IPS DF 6.9 (cell line): Measurements from ENCODE around the gene IMMP1L.

Source experiments
- DNase-seq: peaks from one replicate; pipeline ENCODE4 v3.0.0-alpha.2; 2013; ENCODE audit warnings: low read depth, low spot score
- H3K27ac ChIP-seq: one replicate; pipeline ENCODE4 v1.5.1; 2013; ENCODE audit warnings: low read length, control low read depth
- H3K27me3 ChIP-seq: 2 replicates; pipeline ENCODE4 v1.6.1; 2013; ENCODE audit warnings: mild to moderate bottlenecking, low read length; ENCODE audit not compliant: control insufficient read depth, insufficient read depth
- H3K36me3 ChIP-seq: 2 replicates; pipeline ENCODE4 v1.6.1; 2013; ENCODE audit warnings: low read length; ENCODE audit not compliant: control insufficient read depth, insufficient read depth
- H3K4me1 ChIP-seq: 2 replicates; pipeline ENCODE4 v1.6.1; 2013; ENCODE audit warnings: low read length; ENCODE audit not compliant: control insufficient read depth, insufficient read depth
- H3K4me3 ChIP-seq: 2 replicates; pipeline ENCODE4 v1.5.1; 2013; ENCODE audit warnings: mild to moderate bottlenecking, low read length
- H3K9me3 ChIP-seq: 2 replicates; pipeline ENCODE4 v1.6.1; 2013; ENCODE audit warnings: low read length, inconsistent platforms; ENCODE audit not compliant: control insufficient read depth, insufficient read depth
- WGBS: extraction: QIAGEN DNeasy Blood & Tissue Kit; methylation state at CpG from one replicate; pipeline ENCODE4 v1.1.7; 2013; ENCODE audit warnings: mixed read lengths, missing lambda C conversion rate; ENCODE audit not compliant: insufficient read length, insufficient coverage; 5-methylcytosine and 5-hydroxymethylcytosine counted together

Gene IMMP1L

DNA sequence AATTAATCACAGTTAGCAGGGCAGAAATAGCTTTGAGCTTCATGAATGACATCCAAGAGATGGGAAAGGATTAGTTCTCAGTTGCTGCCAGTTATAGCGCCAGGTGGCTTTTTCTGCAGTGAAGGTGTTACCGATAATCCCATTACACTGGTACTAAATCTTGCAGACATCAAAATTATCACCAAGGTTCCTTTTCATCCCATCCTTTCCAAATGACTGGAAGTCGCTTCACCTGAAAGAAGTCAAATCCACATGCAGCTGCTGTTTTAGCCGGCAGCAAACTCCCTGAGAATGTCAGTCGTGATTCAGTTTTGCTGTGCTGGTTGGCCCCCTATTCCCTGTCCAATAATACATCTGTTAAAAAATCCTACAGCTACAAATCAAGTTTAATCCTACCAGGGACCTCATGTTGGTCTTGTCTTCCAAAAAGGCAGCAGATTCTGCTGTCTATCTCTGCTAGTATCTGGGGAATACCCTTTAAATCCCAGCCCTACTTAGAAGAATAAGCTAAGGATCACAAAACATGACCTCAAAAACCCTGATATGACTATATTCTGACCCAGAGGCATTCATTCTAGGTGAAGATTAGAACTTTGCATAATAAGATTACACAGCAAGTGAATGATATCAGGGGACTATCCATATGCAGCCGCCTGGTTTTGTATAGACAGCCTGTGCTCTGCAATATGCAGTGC lies 31.7 kb downstream of the IMMP1L start:
- H3K36me3 ChIP-seq: no peaks in the 10 kb centered on the region
- no peak overlapping the region for H3K27ac ChIP-seq
- no peaks in the 10 kb centered on the region for H3K9me3 ChIP-seq
- WGBS: no CpG with 5 or more reads among the region's 6 CpGs
- H3K27me3 ChIP-seq: no peaks in the 10 kb centered on the region
- no peak overlapping the region for H3K4me3 ChIP-seq
- DNase-seq: no peak
- H3K4me1 ChIP-seq: no peaks in the 10 kb centered on the region

DNA sequence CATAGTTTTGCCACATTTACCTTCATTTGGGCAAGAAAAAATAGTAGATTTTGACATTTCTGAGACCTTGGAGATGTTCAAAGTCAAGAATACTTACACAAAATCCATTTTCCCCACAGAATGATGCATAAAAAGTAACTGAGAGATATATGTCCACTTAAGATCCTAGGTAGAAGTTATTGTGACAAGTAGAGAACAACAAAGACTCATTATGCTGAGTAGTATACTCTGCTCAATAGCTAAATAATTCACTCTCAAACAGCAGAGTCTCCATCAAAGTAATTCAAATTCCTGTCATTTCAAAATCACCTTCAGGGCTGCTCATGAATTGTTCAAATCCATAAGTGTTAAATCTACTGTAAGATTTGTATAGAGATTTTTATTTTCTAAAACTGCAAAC lies 35.3 kb downstream of the IMMP1L start:
- H3K9me3 ChIP-seq: no peaks in the 10 kb centered on the region
- H3K27me3 ChIP-seq: no peaks in the 10 kb centered on the region
- H3K27ac ChIP-seq: no peak overlapping the region
- no peak overlapping the region for H3K4me3 ChIP-seq
- H3K4me1 ChIP-seq: no peaks in the 10 kb centered on the region
- H3K36me3 ChIP-seq: no peaks in the 10 kb centered on the region
- no peak for DNase-seq

DNA sequence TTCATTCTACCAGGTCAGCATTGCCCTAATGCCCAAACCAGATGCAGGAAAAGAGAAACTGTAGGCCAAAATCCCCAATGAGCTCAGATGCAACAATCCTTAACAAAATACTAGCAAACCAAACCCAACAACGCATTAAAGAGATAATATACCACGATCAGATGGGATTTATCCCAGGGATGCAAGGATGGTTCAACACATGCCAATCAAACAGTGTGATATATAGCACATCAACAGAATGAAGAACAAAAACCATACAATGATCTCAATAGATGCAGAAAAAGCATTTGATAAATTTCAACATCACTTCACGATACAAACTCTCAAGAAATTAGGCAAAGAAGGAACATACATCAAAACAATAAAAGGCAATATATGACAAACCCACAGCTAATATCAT lies 45.0 kb downstream of the IMMP1L start:
- Histone ChIP-seq H3K4me3 (no peak overlapping the region), H3K27me3 (no peaks in the 10 kb centered on the region), H3K27ac (no peak overlapping the region), H3K9me3 (no peaks in the 10 kb centered on the region), H3K36me3 (no peaks in the 10 kb centered on the region), H3K4me1 (no peaks in the 10 kb centered on the region)
- DNase-seq: no peak
- no CpG with 5 or more reads among the region's 3 CpGs for WGBS

DNA sequence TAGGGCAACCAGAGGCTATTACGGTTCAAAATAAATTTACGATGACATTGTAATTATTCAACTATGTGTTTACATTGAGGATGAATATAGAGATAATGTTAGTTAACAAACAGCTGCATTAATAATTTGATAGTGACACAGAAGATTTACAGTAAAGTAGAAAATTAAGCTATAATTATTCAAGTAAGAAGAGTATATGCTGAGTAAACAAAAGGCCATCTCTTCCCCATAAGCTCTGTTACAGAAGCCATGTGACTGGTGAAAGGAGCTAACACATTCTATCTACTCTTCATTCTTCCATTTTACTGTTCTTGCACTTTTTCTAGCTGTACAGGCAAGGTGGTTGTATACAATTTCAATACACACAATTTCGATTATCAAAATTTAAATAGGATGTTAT lies 54.2 kb downstream of the IMMP1L start:
- H3K9me3 ChIP-seq: no peaks in the 10 kb centered on the region
- no peak for DNase-seq

GRCh38 chr11:31450841-31451240 lies 58.6 kb downstream of the IMMP1L start:
- Histone ChIP-seq H3K9me3 (no peaks in the 10 kb centered on the region), H3K4me1 (no peaks in the 10 kb centered on the region), H3K27ac (no peak overlapping the region), H3K4me3 (no peak overlapping the region), H3K27me3 (no peaks in the 10 kb centered on the region), H3K36me3 (no peaks in the 10 kb centered on the region)
- WGBS: no CpG with 5 or more reads among the region's 1 CpG
- no peak for DNase-seq

More for the DNA sequence above, 54.2 kb downstream of the IMMP1L start:
- no peaks in the 10 kb centered on the region for H3K4me1 ChIP-seq
- no peak overlapping the region for H3K27ac ChIP-seq
- H3K4me3 ChIP-seq: no peak overlapping the region
- H3K27me3 ChIP-seq: no peaks in the 10 kb centered on the region
- H3K36me3 ChIP-seq: no peaks in the 10 kb centered on the region
- no CpG with 5 or more reads among the region's 3 CpGs for WGBS

DNA sequence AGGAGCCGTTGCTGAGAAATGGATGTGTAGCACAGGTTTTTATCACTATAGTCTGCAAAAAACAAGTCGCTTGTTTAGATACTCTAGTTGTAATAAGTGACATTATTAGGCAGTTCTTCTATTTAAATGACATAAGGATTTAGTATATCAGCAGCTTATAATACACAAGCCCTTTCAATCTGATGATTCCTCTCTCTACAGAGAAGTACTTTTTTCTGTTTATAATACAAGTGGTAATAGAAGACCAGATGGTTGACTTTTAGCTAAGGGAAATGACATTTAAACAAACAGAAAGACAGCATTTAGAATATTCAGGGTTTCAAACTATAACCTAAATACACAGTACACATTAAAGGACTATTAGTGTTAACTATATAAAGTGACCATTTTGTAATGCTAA lies 60.4 kb downstream of the IMMP1L start:
- no peaks in the 10 kb centered on the region for H3K36me3 ChIP-seq
- H3K4me3 ChIP-seq: no peak overlapping the region
- H3K4me1 ChIP-seq: no peaks in the 10 kb centered on the region
- no peaks in the 10 kb centered on the region for H3K27me3 ChIP-seq
- no peaks in the 10 kb centered on the region for H3K9me3 ChIP-seq
- no CpG with 5 or more reads among the region's 2 CpGs for WGBS
- H3K27ac ChIP-seq: no peak overlapping the region
- DNase-seq: no peak

DNA sequence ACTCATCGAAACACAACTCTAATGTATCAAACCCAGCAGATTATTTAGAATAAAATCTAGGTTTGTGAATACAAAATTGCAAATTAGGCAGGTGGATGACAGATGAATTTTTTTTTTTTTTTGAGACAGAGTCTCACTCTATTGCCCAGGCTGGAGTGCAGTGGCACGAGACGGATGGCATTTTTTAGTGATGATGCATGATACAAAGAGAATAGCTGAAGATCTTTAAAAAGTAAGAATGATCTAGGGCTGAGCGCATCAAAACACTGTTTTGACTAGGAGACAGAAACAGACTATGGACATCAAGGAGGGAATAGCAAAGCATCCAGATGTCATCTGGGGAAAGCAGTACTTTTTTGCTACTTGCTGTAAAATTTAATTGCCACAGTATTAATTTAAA lies 63.8 kb downstream of the IMMP1L start:
- Histone ChIP-seq H3K4me3 (no peak overlapping the region), H3K27me3 (no peaks in the 10 kb centered on the region), H3K9me3 (no peaks in the 10 kb centered on the region), H3K36me3 (no peaks in the 10 kb centered on the region), H3K27ac (no peak overlapping the region), H3K4me1 (no peaks in the 10 kb centered on the region)
- no CpG with 5 or more reads among the region's 4 CpGs for WGBS
- DNase-seq: no peak

GRCh38 chr11:31443802-31444201 lies 65.6 kb downstream of the IMMP1L start:
- no CpG with 5 or more reads among the region's 3 CpGs for WGBS
- H3K27ac ChIP-seq: no peak overlapping the region
- H3K4me3 ChIP-seq: no peak overlapping the region

GRCh38 chr11:31442086-31442485 lies 67.3 kb downstream of the IMMP1L start:
- Histone ChIP-seq H3K4me3 (no peak overlapping the region), H3K27ac (no peak overlapping the region), H3K27me3 (no peaks in the 10 kb centered on the region), H3K4me1 (no peaks in the 10 kb centered on the region), H3K36me3 (no peaks in the 10 kb centered on the region), H3K9me3 (no peaks in the 10 kb centered on the region)
- no CpG with 5 or more reads among the region's 2 CpGs for WGBS
- DNase-seq: no peak

More at GRCh38 chr11:31443802-31444201, 65.6 kb downstream of the IMMP1L start:
- Histone ChIP-seq H3K4me1 (no peaks in the 10 kb centered on the region), H3K27me3 (no peaks in the 10 kb centered on the region), H3K36me3 (no peaks in the 10 kb centered on the region), H3K9me3 (no peaks in the 10 kb centered on the region)
- DNase-seq: no peak

DNA sequence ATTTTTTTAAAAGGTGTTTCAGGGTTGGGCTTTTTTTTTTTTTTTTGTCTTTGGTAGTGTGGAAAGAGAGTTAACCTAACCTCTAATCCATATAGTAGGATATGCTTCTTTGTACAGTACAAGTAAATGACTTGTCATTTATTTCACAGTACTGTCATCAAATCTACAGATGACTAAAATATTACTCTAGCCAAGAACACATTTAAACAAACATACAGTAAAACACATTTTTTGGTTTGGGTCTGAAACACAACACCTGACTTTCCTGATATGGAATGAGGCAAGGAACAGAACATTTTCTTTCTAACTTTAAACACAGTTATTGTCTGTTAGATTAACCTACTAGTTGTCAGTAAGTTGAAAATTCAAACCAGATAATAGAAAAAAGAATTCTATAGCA lies 68.1 kb downstream of the IMMP1L start:
- H3K27me3 ChIP-seq: no peaks in the 10 kb centered on the region

DNA sequence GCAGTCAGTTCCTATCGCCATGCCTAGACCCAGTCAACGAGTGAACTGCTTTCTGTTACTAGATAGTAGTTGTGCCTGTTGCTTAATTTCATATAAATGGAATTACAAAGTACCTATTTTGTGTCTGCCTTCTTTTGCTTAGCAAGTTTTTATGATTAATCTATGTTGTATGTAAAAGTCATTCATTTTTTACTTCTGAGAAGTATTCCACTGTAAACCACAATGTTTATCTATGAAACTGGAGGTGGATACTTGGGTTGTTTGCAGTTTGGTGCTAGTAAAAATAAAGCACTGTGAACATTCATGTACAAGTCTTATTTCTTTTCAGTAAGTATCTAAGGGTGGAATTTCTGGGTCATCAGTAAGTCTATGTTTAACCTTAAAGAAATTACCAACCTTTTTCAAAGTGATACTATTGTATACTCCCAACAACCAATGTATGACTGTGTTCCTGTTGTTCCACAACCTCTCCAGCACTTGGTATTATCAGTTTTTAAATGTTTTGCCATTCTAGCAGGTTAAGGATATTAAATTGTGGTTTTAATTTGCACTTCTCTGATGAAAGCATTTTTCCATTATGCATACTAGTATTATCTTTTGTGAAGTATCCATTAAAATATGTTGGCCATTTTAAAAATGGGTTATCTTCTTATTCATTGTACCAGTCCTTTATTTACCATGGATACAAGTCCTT lies 71.5 kb downstream of the IMMP1L start:
- WGBS: no CpG with 5 or more reads among the region's 2 CpGs
- Histone ChIP-seq H3K27ac (no peak overlapping the region), H3K36me3 (no peaks in the 10 kb centered on the region), H3K9me3 (no peaks in the 10 kb centered on the region), H3K4me3 (no peak overlapping the region), H3K4me1 (no peaks in the 10 kb centered on the region), H3K27me3 (no peaks in the 10 kb centered on the region)
- DNase-seq: no peak

More for the DNA sequence above, 68.1 kb downstream of the IMMP1L start:
- no peak for DNase-seq
- no peak overlapping the region for H3K27ac ChIP-seq
- H3K9me3 ChIP-seq: no peaks in the 10 kb centered on the region
- no peaks in the 10 kb centered on the region for H3K4me1 ChIP-seq
- no peak overlapping the region for H3K4me3 ChIP-seq
- H3K36me3 ChIP-seq: no peaks in the 10 kb centered on the region
